Right atrium auricular region (tissue), 2 donors: Measurements from ENCODE around the gene TRDN. TPM values are rescaled to one million over a fixed set of nuclear protein-coding genes. Genes with fewer than 3 reads are reported as not detected.

ENCODE experiments used
- DNase-seq: peaks from one replicate; pipeline ENCODE4 v3.0.0-alpha.2; 2019; ENCODE audit warnings: low spot score
- H3K27ac ChIP-seq, 2 donors: fragments of 200-600 bp; sonication (generic); 1 replicate in 1 of 2; 2 replicates in 1 of 2; pipeline ENCODE4 v1.5.1; 2016 to 2019
- H3K27me3 ChIP-seq, 2 donors: fragments of 200-600 bp; sonication (generic); one replicate each; pipeline versions ENCODE4 v1.5.1 to v1.6.0; 2017 to 2019
- H3K36me3 ChIP-seq: fragments of 200-600 bp; sonication (generic); one replicate; pipeline ENCODE4 v1.5.1; 2016
- H3K4me1 ChIP-seq, 2 donors: fragments of 200-600 bp; sonication (generic); one replicate each; pipeline versions ENCODE4 v1.5.1 to v1.6.0; 2017 to 2019
- H3K4me3 ChIP-seq, 2 donors: fragments of 200-600 bp; sonication (generic); 1 replicate in 1 of 2; 2 replicates in 1 of 2; pipeline ENCODE4 v1.5.1; 2017 to 2019; ENCODE audit warnings: mild to moderate bottlenecking in 1 of 2, moderate library complexity in 1 of 2
- H3K9me3 ChIP-seq, 2 donors: fragments of 200-600 bp; sonication (generic); one replicate each; pipeline ENCODE4 v1.5.1; 2019
- CTCF ChIP-seq, 2 donors: fragments of 200-600 bp; sonication (generic); IDR thresholded peaks; one replicate each; pipeline ENCODE4 v1.5.1; 2019; ENCODE audit warnings: antibody characterized with exemption in 2 of 2
- total RNA-seq, 2 donors: library from RNA; depleted of rRNA; stranded (reverse); fragments of >200 nt; gene quantifications; one replicate each; pipeline ENCODE4 v1.1.0, GENCODE V29; 2016

Gene TRDN
- total RNA-seq, 2 donors from 2014 or later, result 90.2 to 217 TPM

GRCh38 chr6:123207967-123208510, 428.7 kb downstream of the TRDN start:
- no peak for TF ChIP-seq CTCF (IDR thresholded peaks at IDR 0.05)
- Histone ChIP-seq H3K27me3 (no peaks in the 10 kb centered on the region), H3K36me3 (no peaks in the 10 kb centered on the region), H3K27ac (no peak overlapping the region), H3K4me3 (no peak overlapping the region), H3K4me1 (no peaks in the 10 kb centered on the region), H3K9me3 (no peaks in the 10 kb centered on the region)
- DNase-seq, result no peak

- no peak overlapping the region for H3K27ac ChIP-seq
- no peaks in the 10 kb centered on the region for H3K4me1 ChIP-seq
- H3K9me3 ChIP-seq, result peaks cover 0 to 7% of the 10 kb centered on the region in 2 donors
- no peaks in the 10 kb centered on the region for H3K36me3 ChIP-seq
- no peaks in the 10 kb centered on the region for H3K27me3 ChIP-seq
- H3K4me3 ChIP-seq, result no peak overlapping the region
- no peak for TF ChIP-seq CTCF (IDR thresholded peaks at IDR 0.05)
- no peak for DNase-seq
Observed at GRCh38 chr6:123203928-123204327, 432.8 kb downstream of the TRDN start.

DNA sequence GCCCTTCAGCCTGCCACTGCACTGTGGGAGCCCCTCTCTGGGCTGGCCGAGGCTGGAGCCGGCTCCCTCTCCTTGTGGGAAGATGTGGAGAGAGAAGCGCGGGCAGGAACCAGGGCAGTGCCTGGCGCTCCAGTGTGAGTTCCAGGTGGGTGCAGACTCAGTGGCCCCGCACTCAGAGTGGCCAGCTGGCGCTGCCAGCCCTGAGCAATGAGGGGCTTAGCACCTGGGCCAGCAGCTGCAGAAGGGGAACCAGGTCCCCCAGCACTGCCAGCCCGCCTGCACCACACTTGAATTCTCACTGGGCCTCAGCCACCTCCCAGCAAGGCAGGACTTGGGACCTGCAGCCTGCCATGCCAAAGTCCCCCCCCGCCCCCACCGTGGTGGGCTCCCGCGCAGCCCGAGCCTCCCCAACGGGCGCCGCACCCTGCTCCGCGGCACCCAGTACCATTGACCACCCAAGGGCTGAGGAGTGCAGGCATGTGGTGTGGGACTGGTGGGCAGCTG, 434.8 kb downstream of the TRDN start:
- DNase-seq, result no peak
- no peaks in the 10 kb centered on the region for H3K27me3 ChIP-seq
- TF ChIP-seq CTCF (IDR thresholded peaks at IDR 0.05), result no peak
- peaks cover 0 to 7% of the 10 kb centered on the region in 2 donors for H3K9me3 ChIP-seq
- H3K4me1 ChIP-seq, result no peaks in the 10 kb centered on the region
- H3K4me3 ChIP-seq, result no peak overlapping the region
- no peaks in the 10 kb centered on the region for H3K36me3 ChIP-seq
- H3K27ac ChIP-seq, result no peak overlapping the region

GRCh38 chr6:123193298-123193697, 443.5 kb downstream of the TRDN start:
- Histone ChIP-seq H3K36me3 (no peaks in the 10 kb centered on the region), H3K4me3 (no peak overlapping the region), H3K4me1 (no peaks in the 10 kb centered on the region), H3K27me3 (no peaks in the 10 kb centered on the region), H3K27ac (no peak overlapping the region), H3K9me3 (no peaks in the 10 kb centered on the region)
- TF ChIP-seq CTCF (IDR thresholded peaks at IDR 0.05), result no peak
- no peak for DNase-seq

DNA sequence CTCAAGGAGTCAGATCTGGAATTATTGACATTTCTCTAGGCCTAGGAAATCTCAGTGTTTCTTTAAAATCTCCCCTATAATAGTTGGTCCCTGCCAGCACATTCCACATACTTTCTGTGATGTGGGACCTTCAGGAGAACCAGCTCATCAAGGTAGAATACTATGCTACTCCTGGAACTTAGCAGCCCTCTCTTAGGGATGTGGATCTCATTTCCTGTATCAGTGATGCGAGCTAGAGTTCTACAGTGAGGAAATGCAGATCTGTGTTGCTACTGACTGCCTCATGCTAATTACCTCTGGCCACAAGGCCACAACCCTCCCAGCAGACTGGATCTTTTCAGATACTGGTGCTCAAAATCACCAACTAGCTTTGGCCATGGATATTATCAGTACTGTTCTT, 446.9 kb downstream of the TRDN start:
- H3K4me1 ChIP-seq, result no peaks in the 10 kb centered on the region
- no peaks in the 10 kb centered on the region for H3K36me3 ChIP-seq
- no peak for TF ChIP-seq CTCF (IDR thresholded peaks at IDR 0.05)
- no peak overlapping the region for H3K4me3 ChIP-seq
- no peaks in the 10 kb centered on the region for H3K27me3 ChIP-seq
- peaks cover 0 to 4% of the 10 kb centered on the region in 2 donors for H3K9me3 ChIP-seq
- no peak for DNase-seq
- H3K27ac ChIP-seq, result no peak overlapping the region

DNA sequence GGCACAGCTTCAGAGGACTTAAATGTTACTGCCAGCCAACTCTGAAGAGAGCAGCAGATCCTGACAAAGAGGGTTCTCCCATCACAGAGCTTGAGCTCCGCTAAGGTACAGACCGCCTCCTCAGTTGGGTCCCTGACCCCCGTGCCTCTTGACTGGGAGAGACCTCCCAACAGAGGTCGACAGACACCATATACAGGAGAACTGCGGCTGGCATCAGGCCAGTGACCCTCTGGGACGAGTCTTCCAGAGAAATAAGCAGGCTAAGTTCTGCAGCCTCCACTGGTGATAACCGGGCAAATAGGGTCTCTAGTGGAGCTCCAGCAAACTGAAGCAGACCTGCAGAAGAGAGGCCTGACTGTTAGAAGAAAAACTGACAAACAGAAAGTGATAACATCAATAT, 453.8 kb downstream of the TRDN start:
- Histone ChIP-seq H3K9me3 (peaks cover 0 to 14% of the 10 kb centered on the region in 2 donors), H3K4me3 (no peak overlapping the region), H3K27me3 (no peaks in the 10 kb centered on the region), H3K27ac (no peak overlapping the region), H3K36me3 (no peaks in the 10 kb centered on the region), H3K4me1 (no peaks in the 10 kb centered on the region)
- TF ChIP-seq CTCF (IDR thresholded peaks at IDR 0.05), result no peak
- DNase-seq, result no peak
